Astrocyte (in vitro differentiated cells and primary cell): Measurements from ENCODE around the gene USP11. TPM values are rescaled to one million over a fixed set of nuclear protein-coding genes. Genes with fewer than 3 reads are reported as not detected.

Experiments
- DNase-seq: peaks from one replicate; pipeline ENCODE4 v3.0.0-alpha.2; 2010; ENCODE audit warnings: low read depth
- FAIRE-seq: peaks from 2 replicates; lab custom pipeline; 2011; peaks lifted over from hg19 to GRCh38; lab: Jason Lieb, UNC
- H2AFZ ChIP-seq: 2 replicates; pipeline ENCODE4 v1.6.0; 2012; ENCODE audit warnings: low read depth, low read length, inconsistent platforms
- H3K27ac ChIP-seq: 2 replicates; pipeline ENCODE4 v1.5.1; 2011; ENCODE audit warnings: low read depth, low read length, inconsistent platforms
- H3K27me3 ChIP-seq: 2 replicates; pipeline ENCODE4 v1.6.0; 2011; ENCODE audit warnings: low read length, inconsistent platforms; ENCODE audit not compliant: insufficient read depth
- H3K36me3 ChIP-seq: 2 replicates; pipeline ENCODE4 v1.5.1; 2011; ENCODE audit warnings: low read length, inconsistent platforms; ENCODE audit not compliant: insufficient read depth
- H3K4me1 ChIP-seq: 2 replicates; pipeline ENCODE4 v1.5.1; 2011; ENCODE audit warnings: low read length, inconsistent platforms; ENCODE audit not compliant: insufficient read depth
- H3K4me2 ChIP-seq: 2 replicates; pipeline ENCODE4 v1.6.0; 2012; ENCODE audit warnings: low read length, inconsistent platforms
- H3K4me3 ChIP-seq: 2 replicates; pipeline ENCODE4 v1.5.1; 2011; ENCODE audit warnings: low read depth, mild to moderate bottlenecking, low read length, inconsistent platforms; ENCODE audit not compliant: insufficient read depth
- H3K79me2 ChIP-seq: 2 replicates; pipeline ENCODE4 v1.6.0; 2012; ENCODE audit warnings: mild to moderate bottlenecking, low read length, inconsistent platforms; ENCODE audit not compliant: insufficient read depth
- H3K9ac ChIP-seq: 2 replicates; pipeline ENCODE4 v1.6.0; 2012; ENCODE audit warnings: mild to moderate bottlenecking, low read length, inconsistent platforms
- H3K9me3 ChIP-seq: 2 replicates; pipeline ENCODE4 v1.5.1; 2012; ENCODE audit warnings: low read depth, mild to moderate bottlenecking, low read length, inconsistent platforms; ENCODE audit not compliant: insufficient read depth
- H4K20me1 ChIP-seq: 2 replicates; pipeline ENCODE4 v1.6.0; 2012; ENCODE audit warnings: low read length, inconsistent platforms; ENCODE audit not compliant: insufficient read depth
- H3K27ac Mint-ChIP-seq: one replicate; pipeline ENCODE4 v1.8.0; 2021; ENCODE audit warnings: mild to moderate bottlenecking, mixed read lengths; ENCODE audit not compliant: unreplicated experiment
- H3K27me3 Mint-ChIP-seq: one replicate; pipeline ENCODE4 v1.8.0; 2021; ENCODE audit warnings: low read depth, mixed read lengths; ENCODE audit not compliant: unreplicated experiment
- H3K36me3 Mint-ChIP-seq: one replicate; pipeline ENCODE4 v1.8.0; 2021; ENCODE audit warnings: low read depth, mixed read lengths; ENCODE audit not compliant: unreplicated experiment
- H3K4me1 Mint-ChIP-seq: one replicate; pipeline ENCODE4 v1.8.0; 2021; ENCODE audit warnings: low read depth, mixed read lengths; ENCODE audit not compliant: unreplicated experiment
- H3K4me3 Mint-ChIP-seq: one replicate; pipeline ENCODE4 v1.8.0; 2021; ENCODE audit warnings: mild to moderate bottlenecking, moderate library complexity, mixed read lengths; ENCODE audit not compliant: unreplicated experiment
- H3K9me3 Mint-ChIP-seq: one replicate; pipeline ENCODE4 v1.8.0; 2021; ENCODE audit warnings: mild to moderate bottlenecking, mixed read lengths; ENCODE audit not compliant: unreplicated experiment
- EZH2 ChIP-seq: IDR thresholded peaks from 2 replicates; pipeline ENCODE4 v1.6.1; 2012; ENCODE audit warnings: mild to moderate bottlenecking, low read length, inconsistent platforms; ENCODE audit not compliant: insufficient read depth
- total RNA-seq: library from RNA; stranded (reverse); gene quantifications from 2 replicates; pipeline ENCODE4 v1.2.1, GENCODE V29; 2021
- TF ChIP-seq, protein P1 (sequence below): IDR thresholded peaks from 2 replicates; pipeline ENCODE4 v1.5.1; 2011; ENCODE audit warnings: low read depth, mild to moderate bottlenecking, inconsistent platforms, low read length, moderate library complexity; ENCODE audit not compliant: insufficient read depth

USP11 gene
- total RNA-seq, 1 donor from 2014 or later: 75.7 TPM

- H3K4me1 Mint-ChIP-seq: peaks cover 3% of the 10 kb centered on the region
- no peak for FAIRE-seq
- H3K36me3 ChIP-seq: peaks cover 43% of the 10 kb centered on the region
Observed at GRCh38 chrX:47210661-47211425, 22.0 kb upstream of the USP11 start.

DNA sequence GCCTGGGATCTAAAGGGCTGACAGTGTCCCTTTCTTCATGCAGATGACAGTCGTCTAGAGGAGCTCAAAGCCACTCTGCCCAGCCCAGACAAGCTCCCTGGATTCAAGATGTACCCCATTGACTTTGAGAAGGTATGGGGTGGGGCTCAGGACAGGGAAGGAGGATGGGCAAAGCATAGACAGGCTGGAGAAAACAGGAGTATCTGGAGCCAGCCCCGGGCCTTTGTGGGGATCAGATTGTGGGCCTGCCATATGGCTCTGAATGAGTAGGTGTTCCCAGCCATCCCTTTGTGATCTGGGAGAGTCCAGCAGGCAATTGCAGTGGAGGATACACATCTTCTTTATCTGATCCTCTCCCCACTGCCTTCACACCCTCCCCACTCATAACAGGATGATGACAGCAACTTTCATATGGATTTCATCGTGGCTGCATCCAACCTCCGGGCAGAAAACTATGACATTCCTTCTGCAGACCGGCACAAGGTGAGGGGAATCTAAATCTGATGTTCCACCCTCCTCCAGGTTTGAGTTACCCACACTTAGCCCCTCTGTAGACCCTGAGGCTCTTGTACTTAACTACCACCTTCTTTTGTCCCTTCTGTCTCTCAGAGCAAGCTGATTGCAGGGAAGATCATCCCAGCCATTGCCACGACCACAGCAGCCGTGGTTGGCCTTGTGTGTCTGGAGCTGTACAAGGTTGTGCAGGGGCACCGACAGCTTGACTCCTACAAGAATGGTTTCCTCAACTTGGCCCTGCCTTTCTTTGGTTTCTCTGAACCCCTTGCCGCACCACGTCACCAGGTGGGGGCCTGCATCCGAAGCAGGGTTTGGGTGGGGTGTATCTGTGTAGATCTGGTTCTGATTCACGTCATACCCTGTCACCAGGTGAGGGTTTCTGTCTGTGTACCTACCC is 20.2 kb upstream of the USP11 start:
- H3K27ac Mint-ChIP-seq: peak overlapping the region; percentile 66
- FAIRE-seq (no peak), DNase-seq (no peak)
- no peak overlapping the region for H3K4me3 Mint-ChIP-seq
- TF ChIP-seq, protein P1, sequence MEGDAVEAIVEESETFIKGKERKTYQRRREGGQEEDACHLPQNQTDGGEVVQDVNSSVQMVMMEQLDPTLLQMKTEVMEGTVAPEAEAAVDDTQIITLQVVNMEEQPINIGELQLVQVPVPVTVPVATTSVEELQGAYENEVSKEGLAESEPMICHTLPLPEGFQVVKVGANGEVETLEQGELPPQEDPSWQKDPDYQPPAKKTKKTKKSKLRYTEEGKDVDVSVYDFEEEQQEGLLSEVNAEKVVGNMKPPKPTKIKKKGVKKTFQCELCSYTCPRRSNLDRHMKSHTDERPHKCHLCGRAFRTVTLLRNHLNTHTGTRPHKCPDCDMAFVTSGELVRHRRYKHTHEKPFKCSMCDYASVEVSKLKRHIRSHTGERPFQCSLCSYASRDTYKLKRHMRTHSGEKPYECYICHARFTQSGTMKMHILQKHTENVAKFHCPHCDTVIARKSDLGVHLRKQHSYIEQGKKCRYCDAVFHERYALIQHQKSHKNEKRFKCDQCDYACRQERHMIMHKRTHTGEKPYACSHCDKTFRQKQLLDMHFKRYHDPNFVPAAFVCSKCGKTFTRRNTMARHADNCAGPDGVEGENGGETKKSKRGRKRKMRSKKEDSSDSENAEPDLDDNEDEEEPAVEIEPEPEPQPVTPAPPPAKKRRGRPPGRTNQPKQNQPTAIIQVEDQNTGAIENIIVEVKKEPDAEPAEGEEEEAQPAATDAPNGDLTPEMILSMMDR: no peak
- TF ChIP-seq EZH2: no peak
- Histone ChIP-seq H3K9me3 (no peaks in the 10 kb centered on the region), H3K36me3 (peaks cover 30% of the 10 kb centered on the region), H3K27me3 (no peaks in the 10 kb centered on the region), H3K4me1 (peaks cover 11% of the 10 kb centered on the region), H3K79me2 (peaks cover 2% of the 10 kb centered on the region), H3K4me2 (no peak overlapping the region), H3K27ac (no peak overlapping the region), H3K9ac (no peak overlapping the region), H4K20me1 (peaks cover 44% of the 10 kb centered on the region), H2AFZ (no peak overlapping the region), H3K4me3 (no peak overlapping the region)
- H3K9me3 Mint-ChIP-seq: no peaks in the 10 kb centered on the region
- H3K27me3 Mint-ChIP-seq: no peaks in the 10 kb centered on the region
- peaks cover 10% of the 10 kb centered on the region for H3K36me3 Mint-ChIP-seq
- H3K4me1 Mint-ChIP-seq: peaks cover 14% of the 10 kb centered on the region

More at GRCh38 chrX:47210661-47211425, 22.0 kb upstream of the USP11 start:
- H3K4me2 ChIP-seq: no peak overlapping the region
- no peak for DNase-seq
- no peaks in the 10 kb centered on the region for H3K9me3 ChIP-seq
- H3K4me1 ChIP-seq: no peaks in the 10 kb centered on the region
- H3K4me3 ChIP-seq: no peak overlapping the region
- TF ChIP-seq, protein P1: no peak
- no peak for TF ChIP-seq EZH2
- Mint-ChIP-seq H3K36me3 (peaks cover 7% of the 10 kb centered on the region), H3K27ac (no peak overlapping the region), H3K9me3 (no peaks in the 10 kb centered on the region), H3K27me3 (no peaks in the 10 kb centered on the region), H3K4me3 (no peak overlapping the region)
- H2AFZ ChIP-seq: no peak overlapping the region
- H4K20me1 ChIP-seq: peaks cover 46% of the 10 kb centered on the region
- no peak overlapping the region for H3K9ac ChIP-seq
- peaks cover 7% of the 10 kb centered on the region for H3K79me2 ChIP-seq
- no peaks in the 10 kb centered on the region for H3K27me3 ChIP-seq
- no peak overlapping the region for H3K27ac ChIP-seq
